Measurements from ENCODE around the gene GALK1.
A peak's percentile ranks its signal among the peaks of the same experiment; 100 is the strongest.
"Not testable (repeated sequence)": the region's sequence is repeated elsewhere in the genome, so short reads cannot be mapped to it uniquely, and the experiment has no call there.

Gene GALK1

GRCh38 chr17:75764417-75764710 lies 628 bp downstream of the GALK1 start:
- ATAC-seq, result no peak
- TF ChIP-seq ZC3H10 (CRISPR knock-in tag; IDR thresholded peaks at IDR 0.05) (no peak), GLIS3 (CRISPR knock-in tag; IDR thresholded peaks at IDR 0.05) (0 out of 2 replicates have a peak, but pooled peaks have one; percentile 79), ARNTL (CRISPR knock-in tag; IDR thresholded peaks at IDR 0.05; ENCODE audit: borderline replicate concordance, low read depth) (no peak)

GRCh38 chr17:75763613-75764416 lies 1.2 kb downstream of the GALK1 start:
- TF ChIP-seq, protein P1, sequence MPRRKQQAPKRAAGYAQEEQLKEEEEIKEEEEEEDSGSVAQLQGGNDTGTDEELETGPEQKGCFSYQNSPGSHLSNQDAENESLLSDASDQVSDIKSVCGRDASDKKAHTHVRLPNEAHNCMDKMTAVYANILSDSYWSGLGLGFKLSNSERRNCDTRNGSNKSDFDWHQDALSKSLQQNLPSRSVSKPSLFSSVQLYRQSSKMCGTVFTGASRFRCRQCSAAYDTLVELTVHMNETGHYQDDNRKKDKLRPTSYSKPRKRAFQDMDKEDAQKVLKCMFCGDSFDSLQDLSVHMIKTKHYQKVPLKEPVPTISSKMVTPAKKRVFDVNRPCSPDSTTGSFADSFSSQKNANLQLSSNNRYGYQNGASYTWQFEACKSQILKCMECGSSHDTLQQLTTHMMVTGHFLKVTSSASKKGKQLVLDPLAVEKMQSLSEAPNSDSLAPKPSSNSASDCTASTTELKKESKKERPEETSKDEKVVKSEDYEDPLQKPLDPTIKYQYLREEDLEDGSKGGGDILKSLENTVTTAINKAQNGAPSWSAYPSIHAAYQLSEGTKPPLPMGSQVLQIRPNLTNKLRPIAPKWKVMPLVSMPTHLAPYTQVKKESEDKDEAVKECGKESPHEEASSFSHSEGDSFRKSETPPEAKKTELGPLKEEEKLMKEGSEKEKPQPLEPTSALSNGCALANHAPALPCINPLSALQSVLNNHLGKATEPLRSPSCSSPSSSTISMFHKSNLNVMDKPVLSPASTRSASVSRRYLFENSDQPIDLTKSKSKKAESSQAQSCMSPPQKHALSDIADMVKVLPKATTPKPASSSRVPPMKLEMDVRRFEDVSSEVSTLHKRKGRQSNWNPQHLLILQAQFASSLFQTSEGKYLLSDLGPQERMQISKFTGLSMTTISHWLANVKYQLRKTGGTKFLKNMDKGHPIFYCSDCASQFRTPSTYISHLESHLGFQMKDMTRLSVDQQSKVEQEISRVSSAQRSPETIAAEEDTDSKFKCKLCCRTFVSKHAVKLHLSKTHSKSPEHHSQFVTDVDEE (CRISPR knock-in tag; IDR thresholded peaks at IDR 0.05), result no peak
- no peak for TF ChIP-seq TOX (CRISPR knock-in tag; IDR thresholded peaks at IDR 0.05; ENCODE audit: borderline replicate concordance)

DNA sequence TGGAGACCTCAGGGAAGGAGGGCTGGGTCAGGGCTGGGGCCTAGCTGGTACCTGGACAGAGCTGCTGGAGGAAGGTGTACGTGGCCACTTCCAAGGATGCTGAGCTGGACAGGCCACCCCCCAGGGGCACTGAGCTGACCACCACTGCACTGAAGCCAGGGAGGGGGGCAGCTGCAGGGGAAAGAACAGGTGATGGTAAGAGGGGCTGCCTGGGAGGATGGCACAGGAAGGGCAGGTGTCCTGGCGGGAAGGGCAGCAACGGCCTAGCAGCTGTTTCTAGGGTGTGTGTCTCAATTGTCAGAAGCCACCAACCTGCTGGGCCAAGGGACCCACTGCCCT lies 1.8 kb downstream of the GALK1 start:
- no peak for ATAC-seq
- no peak for TF ChIP-seq ARNTL (CRISPR knock-in tag; IDR thresholded peaks at IDR 0.05; ENCODE audit: borderline replicate concordance, low read depth)
- TF ChIP-seq CSRNP3 (CRISPR knock-in tag; IDR thresholded peaks at IDR 0.05), result no peak
- TF ChIP-seq OSR1 (CRISPR knock-in tag; IDR thresholded peaks at IDR 0.05), result no peak

More at GRCh38 chr17:75763613-75764416, 1.2 kb downstream of the GALK1 start:
- ATAC-seq, result peak; percentile 3; the same call in 2 of the 3 replicates

- ATAC-seq, result no peak
- no peak for TF ChIP-seq TOX (CRISPR knock-in tag; IDR thresholded peaks at IDR 0.05; ENCODE audit: borderline replicate concordance)
- no peak for TF ChIP-seq TCF4 (CRISPR knock-in tag; IDR thresholded peaks at IDR 0.05; ENCODE audit: borderline replicate concordance)
- TF ChIP-seq ZNF70 (CRISPR knock-in tag; IDR thresholded peaks at IDR 0.05), result no peak
- no peak for TF ChIP-seq POU6F1 (CRISPR knock-in tag; IDR thresholded peaks at IDR 0.05; ENCODE audit: borderline replicate concordance, low read depth)
- no peak for TF ChIP-seq BACH2 (CRISPR knock-in tag; IDR thresholded peaks at IDR 0.05; ENCODE audit: borderline replicate concordance)
- TF ChIP-seq ZNF565 (CRISPR knock-in tag; conservative IDR thresholded peaks at IDR 0.05; ENCODE audit: low read depth), result no peak
- no peak for TF ChIP-seq RARB (CRISPR knock-in tag; IDR thresholded peaks at IDR 0.05)
- TF ChIP-seq ZFP3 (CRISPR knock-in tag; IDR thresholded peaks at IDR 0.05), result no peak
- TF ChIP-seq GLIS3 (CRISPR knock-in tag; IDR thresholded peaks at IDR 0.05), result no peak
- TF ChIP-seq ZNF8 (CRISPR knock-in tag; IDR thresholded peaks at IDR 0.05), result no peak
- no peak for TF ChIP-seq ZC3H10 (CRISPR knock-in tag; IDR thresholded peaks at IDR 0.05)
- TF ChIP-seq, protein P2, sequence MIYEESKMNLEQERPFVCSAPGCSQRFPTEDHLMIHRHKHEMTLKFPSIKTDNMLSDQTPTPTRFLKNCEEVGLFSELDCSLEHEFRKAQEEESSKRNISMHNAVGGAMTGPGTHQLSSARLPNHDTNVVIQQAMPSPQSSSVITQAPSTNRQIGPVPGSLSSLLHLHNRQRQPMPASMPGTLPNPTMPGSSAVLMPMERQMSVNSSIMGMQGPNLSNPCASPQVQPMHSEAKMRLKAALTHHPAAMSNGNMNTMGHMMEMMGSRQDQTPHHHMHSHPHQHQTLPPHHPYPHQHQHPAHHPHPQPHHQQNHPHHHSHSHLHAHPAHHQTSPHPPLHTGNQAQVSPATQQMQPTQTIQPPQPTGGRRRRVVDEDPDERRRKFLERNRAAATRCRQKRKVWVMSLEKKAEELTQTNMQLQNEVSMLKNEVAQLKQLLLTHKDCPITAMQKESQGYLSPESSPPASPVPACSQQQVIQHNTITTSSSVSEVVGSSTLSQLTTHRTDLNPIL (CRISPR knock-in tag; IDR thresholded peaks at IDR 0.05; ENCODE audit: low read depth), result no peak
- TF ChIP-seq CSDC2 (CRISPR knock-in tag; IDR thresholded peaks at IDR 0.05), result no peak
- TF ChIP-seq ZFP30 (CRISPR knock-in tag; IDR thresholded peaks at IDR 0.05), result no peak
- TF ChIP-seq, protein P3, sequence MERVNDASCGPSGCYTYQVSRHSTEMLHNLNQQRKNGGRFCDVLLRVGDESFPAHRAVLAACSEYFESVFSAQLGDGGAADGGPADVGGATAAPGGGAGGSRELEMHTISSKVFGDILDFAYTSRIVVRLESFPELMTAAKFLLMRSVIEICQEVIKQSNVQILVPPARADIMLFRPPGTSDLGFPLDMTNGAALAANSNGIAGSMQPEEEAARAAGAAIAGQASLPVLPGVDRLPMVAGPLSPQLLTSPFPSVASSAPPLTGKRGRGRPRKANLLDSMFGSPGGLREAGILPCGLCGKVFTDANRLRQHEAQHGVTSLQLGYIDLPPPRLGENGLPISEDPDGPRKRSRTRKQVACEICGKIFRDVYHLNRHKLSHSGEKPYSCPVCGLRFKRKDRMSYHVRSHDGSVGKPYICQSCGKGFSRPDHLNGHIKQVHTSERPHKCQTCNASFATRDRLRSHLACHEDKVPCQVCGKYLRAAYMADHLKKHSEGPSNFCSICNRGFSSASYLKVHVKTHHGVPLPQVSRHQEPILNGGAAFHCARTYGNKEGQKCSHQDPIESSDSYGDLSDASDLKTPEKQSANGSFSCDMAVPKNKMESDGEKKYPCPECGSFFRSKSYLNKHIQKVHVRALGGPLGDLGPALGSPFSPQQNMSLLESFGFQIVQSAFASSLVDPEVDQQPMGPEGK (CRISPR knock-in tag; IDR thresholded peaks at IDR 0.05; ENCODE audit: borderline replicate concordance), result no peak
These were observed 2.3 kb downstream of the GALK1 start for GRCh38 chr17:75762513-75763268.

- ATAC-seq, result not testable (repeated sequence)
These were observed 4.9 kb downstream of the GALK1 start for GRCh38 chr17:75759978-75760640.

Measured in SK-N-SH treated with all-trans-retinoic acid at 6 μM for 48 hours (cell line).